Skeletal muscle satellite cell (primary cell): ENCODE results near the gene TBATA.

ENCODE experiments used
- H3K27me3 ChIP-seq: 2 replicates; pipeline ENCODE4 v1.7.0; 2013; ENCODE audit warnings: low read length; ENCODE audit not compliant: control insufficient read depth, insufficient read depth
- H3K36me3 ChIP-seq: 2 replicates; pipeline ENCODE4 v1.7.0; 2013; ENCODE audit warnings: mild to moderate bottlenecking, control low read depth, low read length; ENCODE audit not compliant: insufficient read depth
- H3K4me1 ChIP-seq: 2 replicates; pipeline ENCODE4 v1.7.0; 2013; ENCODE audit warnings: low read length; ENCODE audit not compliant: control insufficient read depth, insufficient read depth
- H3K4me2 ChIP-seq: 2 replicates; pipeline ENCODE4 v1.7.0; 2013; ENCODE audit warnings: mild to moderate bottlenecking, low read length
- H3K4me3 ChIP-seq: 2 replicates; pipeline ENCODE4 v1.7.0; 2013; ENCODE audit warnings: low read length
- H3K9ac ChIP-seq: 2 replicates; pipeline ENCODE4 v1.7.0; 2013; ENCODE audit warnings: mild to moderate bottlenecking, low read depth, low read length, moderate library complexity
- H3K9me3 ChIP-seq: replicated peaks from 2 replicates; pipeline ENCODE4 v1.7.0; 2013; ENCODE audit warnings: mild to moderate bottlenecking, control low read depth, low read length

Gene TBATA

GRCh38 chr10:70782746-70783680 is 2.2 kb downstream of the TBATA start:
- H3K27me3 ChIP-seq = peaks cover 61% of the 10 kb centered on the region
- no peak overlapping the region for H3K4me2 ChIP-seq
- H3K36me3 ChIP-seq = no peaks in the 10 kb centered on the region
- no peak overlapping the region for H3K9ac ChIP-seq
- no peaks in the 10 kb centered on the region for H3K9me3 ChIP-seq
- H3K4me1 ChIP-seq = peaks cover 3% of the 10 kb centered on the region
- no peak overlapping the region for H3K4me3 ChIP-seq

- peaks cover 3% of the 10 kb centered on the region for H3K4me1 ChIP-seq
- no peaks in the 10 kb centered on the region for H3K36me3 ChIP-seq
- H3K27me3 ChIP-seq = peaks cover 58% of the 10 kb centered on the region
- no peak overlapping the region for H3K9ac ChIP-seq
- H3K4me2 ChIP-seq = no peak overlapping the region
- no peaks in the 10 kb centered on the region for H3K9me3 ChIP-seq
- no peak overlapping the region for H3K4me3 ChIP-seq
Observed at GRCh38 chr10:70782086-70782745, 3.0 kb downstream of the TBATA start.

GRCh38 chr10:70781461-70782051 is 3.6 kb downstream of the TBATA start:
- Histone ChIP-seq H3K27me3 (peaks cover 61% of the 10 kb centered on the region), H3K4me2 (no peak overlapping the region), H3K9ac (no peak overlapping the region), H3K9me3 (no peaks in the 10 kb centered on the region), H3K4me3 (no peak overlapping the region), H3K36me3 (no peaks in the 10 kb centered on the region), H3K4me1 (peaks cover 2% of the 10 kb centered on the region)

DNA sequence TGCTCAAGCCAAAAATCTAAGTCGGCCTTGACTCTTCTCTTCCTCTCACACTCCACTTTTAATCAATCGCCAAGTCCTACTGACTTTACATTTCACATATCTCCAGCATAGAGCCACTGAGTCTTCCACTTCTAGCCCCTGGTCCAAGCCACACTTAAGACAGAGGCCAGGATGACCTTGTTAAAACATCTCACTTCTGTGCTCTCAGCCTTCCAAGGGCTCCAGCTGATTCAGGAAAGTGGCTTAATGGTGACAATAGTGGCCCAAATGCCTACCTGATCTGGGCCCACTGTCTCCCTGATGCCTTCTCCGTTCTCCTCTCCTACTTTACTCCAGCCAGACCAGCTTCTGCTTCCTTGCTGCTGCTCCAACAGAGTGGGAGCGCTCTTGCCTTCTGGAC is 4.4 kb downstream of the TBATA start:
- no peak overlapping the region for H3K4me3 ChIP-seq
- no peaks in the 10 kb centered on the region for H3K9me3 ChIP-seq
- H3K4me1 ChIP-seq = no peaks in the 10 kb centered on the region
- H3K9ac ChIP-seq = no peak overlapping the region
- no peak overlapping the region for H3K4me2 ChIP-seq
- peaks cover 55% of the 10 kb centered on the region for H3K27me3 ChIP-seq
- H3K36me3 ChIP-seq = no peaks in the 10 kb centered on the region

DNA sequence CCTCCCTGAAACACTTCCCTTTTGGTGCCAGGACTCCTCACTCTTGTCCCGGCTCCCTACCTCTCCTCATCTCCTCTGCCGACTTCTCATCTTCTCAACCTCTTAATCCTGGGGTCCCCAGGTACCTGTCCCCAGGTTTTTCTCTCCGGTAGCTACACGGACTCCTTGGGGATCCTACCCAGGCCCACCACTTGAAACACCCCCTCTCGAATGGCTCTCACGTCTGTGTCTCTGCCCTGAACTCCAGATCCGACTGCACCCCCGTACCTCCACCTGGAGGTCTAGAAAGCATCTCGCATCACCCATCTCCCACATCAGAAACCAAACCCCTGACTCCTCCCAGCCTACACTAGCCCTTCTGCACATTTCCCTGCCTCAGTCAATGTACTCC is 4.8 kb downstream of the TBATA start:
- H3K4me3 ChIP-seq = no peak overlapping the region
- no peaks in the 10 kb centered on the region for H3K9me3 ChIP-seq
- H3K4me2 ChIP-seq = no peak overlapping the region
- H3K4me1 ChIP-seq = no peaks in the 10 kb centered on the region
- no peak overlapping the region for H3K9ac ChIP-seq
- H3K27me3 ChIP-seq = peaks cover 51% of the 10 kb centered on the region
- H3K36me3 ChIP-seq = no peaks in the 10 kb centered on the region

DNA sequence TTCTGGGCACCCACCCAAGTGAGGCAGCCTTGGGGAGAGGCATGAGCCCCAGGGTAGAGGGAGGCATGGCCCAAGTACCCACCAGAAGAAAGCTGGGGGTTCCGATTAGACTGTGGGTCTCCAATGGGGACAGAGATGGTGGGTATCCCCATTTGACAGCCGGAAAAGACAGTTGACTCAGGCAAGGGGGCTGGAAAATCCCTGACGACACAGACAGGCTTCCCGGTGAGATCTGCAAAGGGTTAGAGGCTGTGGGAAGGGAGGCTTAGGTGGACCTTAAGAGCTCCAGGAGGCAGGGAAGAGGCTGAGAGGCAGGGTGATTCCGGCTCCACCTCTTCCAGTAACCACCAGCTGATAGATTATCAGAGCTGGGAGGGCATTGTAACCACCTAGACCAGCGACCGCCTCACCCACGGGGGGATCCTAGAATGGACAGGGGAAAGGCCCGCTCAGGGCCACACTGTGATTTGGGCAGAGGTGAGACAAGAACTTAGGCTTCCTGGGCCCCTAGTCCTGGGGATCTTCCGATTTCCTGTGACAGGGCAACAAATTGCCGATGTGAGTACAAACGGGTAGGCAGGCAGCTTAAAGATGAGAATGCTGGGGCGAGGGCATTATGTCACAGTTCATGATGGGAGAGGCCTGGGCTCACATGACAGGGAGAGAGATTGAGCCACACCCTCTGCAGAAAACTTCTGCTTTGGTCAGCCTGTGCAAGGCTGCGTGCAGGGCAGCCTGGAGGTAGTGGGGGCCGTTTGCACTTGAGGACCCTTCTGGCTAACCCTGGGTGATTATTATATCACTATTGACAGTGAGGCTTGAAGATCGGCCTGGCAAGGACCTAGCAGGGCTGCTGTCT is 5.4 kb downstream of the TBATA start:
- Histone ChIP-seq H3K4me2 (no peak overlapping the region), H3K27me3 (peaks cover 45% of the 10 kb centered on the region), H3K4me3 (no peak overlapping the region), H3K36me3 (no peaks in the 10 kb centered on the region), H3K9ac (no peak overlapping the region), H3K4me1 (no peaks in the 10 kb centered on the region), H3K9me3 (no peaks in the 10 kb centered on the region)

DNA sequence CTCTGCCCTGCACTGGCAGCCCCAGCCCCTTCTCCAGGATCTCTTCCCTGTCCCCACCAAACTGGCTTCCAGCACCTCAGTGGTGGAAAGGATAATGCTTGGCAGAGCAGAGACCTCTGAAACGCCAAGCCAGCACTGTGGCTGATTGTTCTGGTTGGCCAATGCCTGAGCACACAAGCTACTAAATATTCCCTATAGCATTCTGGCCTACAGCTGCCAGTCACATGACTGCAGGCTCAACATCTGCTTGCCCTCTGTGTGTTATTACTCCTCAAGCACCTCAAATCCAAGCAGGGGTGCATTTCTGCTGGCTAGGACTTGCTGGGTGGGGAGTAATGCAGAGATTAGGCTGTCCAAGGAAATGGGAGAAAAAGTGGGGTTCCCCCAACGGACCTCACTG is 6.1 kb downstream of the TBATA start:
- H3K4me1 ChIP-seq = no peaks in the 10 kb centered on the region
- no peak overlapping the region for H3K4me2 ChIP-seq
- H3K9ac ChIP-seq = no peak overlapping the region
- no peaks in the 10 kb centered on the region for H3K36me3 ChIP-seq
- H3K9me3 ChIP-seq = no peaks in the 10 kb centered on the region
- peaks cover 40% of the 10 kb centered on the region for H3K27me3 ChIP-seq
- no peak overlapping the region for H3K4me3 ChIP-seq

GRCh38 chr10:70778267-70778924 is 6.8 kb downstream of the TBATA start:
- Histone ChIP-seq H3K27me3 (peaks cover 35% of the 10 kb centered on the region), H3K4me2 (no peak overlapping the region), H3K9ac (no peak overlapping the region), H3K9me3 (no peaks in the 10 kb centered on the region), H3K36me3 (no peaks in the 10 kb centered on the region), H3K4me1 (no peaks in the 10 kb centered on the region), H3K4me3 (no peak overlapping the region)

- no peak overlapping the region for H3K4me3 ChIP-seq
- no peak overlapping the region for H3K4me2 ChIP-seq
- H3K9me3 ChIP-seq = no peaks in the 10 kb centered on the region
- H3K27me3 ChIP-seq = peaks cover 31% of the 10 kb centered on the region
- H3K4me1 ChIP-seq = no peaks in the 10 kb centered on the region
- no peak overlapping the region for H3K9ac ChIP-seq
- H3K36me3 ChIP-seq = no peaks in the 10 kb centered on the region
Observed at GRCh38 chr10:70777063-70777875, 7.9 kb downstream of the TBATA start.

GRCh38 chr10:70776455-70777005 is 8.6 kb downstream of the TBATA start:
- Histone ChIP-seq H3K4me2 (no peak overlapping the region), H3K9me3 (no peaks in the 10 kb centered on the region), H3K36me3 (no peaks in the 10 kb centered on the region), H3K27me3 (peaks cover 29% of the 10 kb centered on the region), H3K4me3 (no peak overlapping the region), H3K9ac (no peak overlapping the region), H3K4me1 (no peaks in the 10 kb centered on the region)
